Measurements from ENCODE around the gene SOX15. TPM values are rescaled to one million over a fixed set of nuclear protein-coding genes. Genes with fewer than 3 reads are reported as not detected.

SOX15 gene
- total and polyA plus RNA-seq, 10 of the 15 experiments (the other 5 are each of a cell fraction or from before 2014, with no cell fraction given) = 0.06 to 0.53 (median 0.16) TPM; not detected in 2

DNA sequence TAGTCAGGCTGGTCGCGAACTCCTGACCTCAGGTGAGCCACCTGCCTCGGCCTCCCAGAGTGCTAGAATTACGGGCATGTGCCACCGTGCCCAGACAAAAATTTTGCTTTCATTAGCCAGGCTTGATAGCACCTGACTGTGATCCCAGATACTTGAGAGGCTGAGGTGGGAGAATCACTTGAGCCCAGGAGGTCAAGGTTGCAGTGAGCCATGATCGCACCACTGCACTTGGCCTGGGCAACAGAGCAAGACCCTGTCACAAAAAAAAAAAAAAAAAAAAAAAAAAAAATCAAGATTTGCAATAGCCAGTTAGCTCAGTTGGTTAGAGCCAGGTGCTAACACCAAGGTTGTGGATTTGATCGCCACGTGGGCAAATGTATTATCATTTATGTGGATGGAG is 30.9 kb upstream of the SOX15 start (continued):
- TF ChIP-seq, protein P1, sequence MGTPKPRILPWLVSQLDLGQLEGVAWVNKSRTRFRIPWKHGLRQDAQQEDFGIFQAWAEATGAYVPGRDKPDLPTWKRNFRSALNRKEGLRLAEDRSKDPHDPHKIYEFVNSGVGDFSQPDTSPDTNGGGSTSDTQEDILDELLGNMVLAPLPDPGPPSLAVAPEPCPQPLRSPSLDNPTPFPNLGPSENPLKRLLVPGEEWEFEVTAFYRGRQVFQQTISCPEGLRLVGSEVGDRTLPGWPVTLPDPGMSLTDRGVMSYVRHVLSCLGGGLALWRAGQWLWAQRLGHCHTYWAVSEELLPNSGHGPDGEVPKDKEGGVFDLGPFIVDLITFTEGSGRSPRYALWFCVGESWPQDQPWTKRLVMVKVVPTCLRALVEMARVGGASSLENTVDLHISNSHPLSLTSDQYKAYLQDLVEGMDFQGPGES (IDR thresholded peaks at IDR 0.05) = no peak

DNA sequence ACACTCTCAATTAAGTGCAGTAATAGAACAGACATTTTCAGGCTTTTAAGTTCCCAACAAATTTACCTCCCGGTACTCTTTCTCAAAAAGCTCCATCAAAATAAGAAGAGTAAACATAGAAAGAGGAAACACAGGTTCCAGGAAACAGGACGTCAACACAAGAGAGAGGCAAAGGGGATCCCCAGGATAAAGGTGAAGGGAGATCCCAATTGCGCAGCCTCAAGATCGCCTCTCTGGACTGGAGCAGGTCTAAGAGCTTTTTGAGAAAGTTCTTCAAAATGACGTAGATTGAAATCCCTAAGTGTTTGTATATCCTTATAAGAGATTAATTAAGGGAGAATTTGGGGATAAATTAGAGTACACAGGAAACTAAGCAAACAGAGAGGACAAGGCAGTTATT is 28.7 kb upstream of the SOX15 start:
- no peak overlapping the region for H3K9ac ChIP-seq (ENCODE audit: control insufficient read depth, insufficient read depth, low read length)
- no TSS peak for BruUV-seq (replicated peaks)
- CTCF ChIA-PET = interaction anchor here (1.3 kb wide), 1 partner anchor 69 kb away, joined by 3 read pairs; the partner anchor contains the start of gene TP53
- no peaks in the 10 kb centered on the region for H3K27me3 ChIP-seq (replicated peaks in 1 of 2; ENCODE audit: control insufficient read depth in 2 of 2, insufficient read depth in 2 of 2, low read length in 1 of 2)
- H3K27ac ChIP-seq (ENCODE audit: control insufficient read depth, insufficient read depth) = no peak overlapping the region
- peaks cover 8% of the 10 kb centered on the region for H3K79me2 ChIP-seq (ENCODE audit: control insufficient read depth, insufficient read depth, low read length)
- H4K20me1 ChIP-seq (ENCODE audit: control insufficient read depth, insufficient read depth) = no peaks in the 10 kb centered on the region; the same call in 1 of the 2 replicates
- FAIRE-seq (no peak), ATAC-seq (no peak), DNase-seq (ENCODE audit: low read depth, low spot score) (no peak)
- H2AFZ ChIP-seq (ENCODE audit: control insufficient read depth, low read depth, low read length) = no peak overlapping the region
- SMC1A ChIA-PET (ENCODE audit: uncharacterized antibody, unreplicated experiment) = interaction anchor here (1.3 to 1.5 kb wide), 2 partner anchors 9 to 67 kb away, joined by 3 read pairs; partner anchors contain the start of gene SAT2
- no peaks in the 10 kb centered on the region for H3K36me3 ChIP-seq (ENCODE audit: control insufficient read depth in 2 of 2, insufficient read depth in 2 of 2, low read length in 1 of 2)
- no peak overlapping the region for H3K4me3 ChIP-seq
- POLR2A ChIA-PET = interaction anchor here (0.6 to 1.4 kb wide), 3 partner anchors 9 to 485 kb away, joined by 3 to 6 read pairs (median 4); partner anchors contain the start of gene SAT2
- in situ Hi-C loops (cut with MboI) (no loop called here), intact Hi-C loops (cut with micrococcal nuclease; ENCODE audit: unreplicated experiment) (loop anchor here (5.0 kb wide), 1 partner anchor 36 kb away; the partner anchor contains the start of gene MPDU1)
- RAD21 ChIA-PET (ENCODE audit: unreplicated experiment) = no interaction called here
- TF ChIP-seq SIN3A (IDR thresholded peaks at IDR 0.05; ENCODE audit: low read depth, low read length) = no peak
- no peak for TF ChIP-seq TARDBP (IDR thresholded peaks at IDR 0.05; ENCODE audit: borderline replicate concordance)
- no peak for TF ChIP-seq BRCA1 (IDR thresholded peaks at IDR 0.05; ENCODE audit: low read depth, low read length)
- no peak for TF ChIP-seq RCOR1 (conservative IDR thresholded peaks at IDR 0.05; ENCODE audit: low read depth, low read length)
- TF ChIP-seq ETV6 (conservative IDR thresholded peaks at IDR 0.05 in 1 of 2, IDR thresholded peaks at IDR 0.05 in 1 of 2; ENCODE audit: borderline replicate concordance in 1 of 2, low read depth in 1 of 2) = no peak
- TF ChIP-seq ZNF274 (IDR thresholded peaks at IDR 0.05; ENCODE audit: insufficient read depth, insufficient read length) = no peak
- TF ChIP-seq CREB1 (IDR thresholded peaks at IDR 0.05; ENCODE audit: low read depth) = no peak
- no peak for TF ChIP-seq PML (IDR thresholded peaks at IDR 0.05; ENCODE audit: low read length)
- no peak for TF ChIP-seq CBX5 (IDR thresholded peaks at IDR 0.05; ENCODE audit: low read depth)
- TF ChIP-seq HDAC2 (IDR thresholded peaks at IDR 0.05) = no peak
- no peak for TF ChIP-seq FOS (IDR thresholded peaks at IDR 0.05; ENCODE audit: borderline replicate concordance, extremely low read depth, insufficient read length)
- TF ChIP-seq, protein P2, sequence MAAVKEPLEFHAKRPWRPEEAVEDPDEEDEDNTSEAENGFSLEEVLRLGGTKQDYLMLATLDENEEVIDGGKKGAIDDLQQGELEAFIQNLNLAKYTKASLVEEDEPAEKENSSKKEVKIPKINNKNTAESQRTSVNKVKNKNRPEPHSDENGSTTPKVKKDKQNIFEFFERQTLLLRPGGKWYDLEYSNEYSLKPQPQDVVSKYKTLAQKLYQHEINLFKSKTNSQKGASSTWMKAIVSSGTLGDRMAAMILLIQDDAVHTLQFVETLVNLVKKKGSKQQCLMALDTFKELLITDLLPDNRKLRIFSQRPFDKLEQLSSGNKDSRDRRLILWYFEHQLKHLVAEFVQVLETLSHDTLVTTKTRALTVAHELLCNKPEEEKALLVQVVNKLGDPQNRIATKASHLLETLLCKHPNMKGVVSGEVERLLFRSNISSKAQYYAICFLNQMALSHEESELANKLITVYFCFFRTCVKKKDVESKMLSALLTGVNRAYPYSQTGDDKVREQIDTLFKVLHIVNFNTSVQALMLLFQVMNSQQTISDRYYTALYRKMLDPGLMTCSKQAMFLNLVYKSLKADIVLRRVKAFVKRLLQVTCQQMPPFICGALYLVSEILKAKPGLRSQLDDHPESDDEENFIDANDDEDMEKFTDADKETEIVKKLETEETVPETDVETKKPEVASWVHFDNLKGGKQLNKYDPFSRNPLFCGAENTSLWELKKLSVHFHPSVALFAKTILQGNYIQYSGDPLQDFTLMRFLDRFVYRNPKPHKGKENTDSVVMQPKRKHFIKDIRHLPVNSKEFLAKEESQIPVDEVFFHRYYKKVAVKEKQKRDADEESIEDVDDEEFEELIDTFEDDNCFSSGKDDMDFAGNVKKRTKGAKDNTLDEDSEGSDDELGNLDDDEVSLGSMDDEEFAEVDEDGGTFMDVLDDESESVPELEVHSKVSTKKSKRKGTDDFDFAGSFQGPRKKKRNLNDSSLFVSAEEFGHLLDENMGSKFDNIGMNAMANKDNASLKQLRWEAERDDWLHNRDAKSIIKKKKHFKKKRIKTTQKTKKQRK (IDR thresholded peaks at IDR 0.05; ENCODE audit: low read depth, low read length) = no peak
- TF ChIP-seq, protein P3, sequence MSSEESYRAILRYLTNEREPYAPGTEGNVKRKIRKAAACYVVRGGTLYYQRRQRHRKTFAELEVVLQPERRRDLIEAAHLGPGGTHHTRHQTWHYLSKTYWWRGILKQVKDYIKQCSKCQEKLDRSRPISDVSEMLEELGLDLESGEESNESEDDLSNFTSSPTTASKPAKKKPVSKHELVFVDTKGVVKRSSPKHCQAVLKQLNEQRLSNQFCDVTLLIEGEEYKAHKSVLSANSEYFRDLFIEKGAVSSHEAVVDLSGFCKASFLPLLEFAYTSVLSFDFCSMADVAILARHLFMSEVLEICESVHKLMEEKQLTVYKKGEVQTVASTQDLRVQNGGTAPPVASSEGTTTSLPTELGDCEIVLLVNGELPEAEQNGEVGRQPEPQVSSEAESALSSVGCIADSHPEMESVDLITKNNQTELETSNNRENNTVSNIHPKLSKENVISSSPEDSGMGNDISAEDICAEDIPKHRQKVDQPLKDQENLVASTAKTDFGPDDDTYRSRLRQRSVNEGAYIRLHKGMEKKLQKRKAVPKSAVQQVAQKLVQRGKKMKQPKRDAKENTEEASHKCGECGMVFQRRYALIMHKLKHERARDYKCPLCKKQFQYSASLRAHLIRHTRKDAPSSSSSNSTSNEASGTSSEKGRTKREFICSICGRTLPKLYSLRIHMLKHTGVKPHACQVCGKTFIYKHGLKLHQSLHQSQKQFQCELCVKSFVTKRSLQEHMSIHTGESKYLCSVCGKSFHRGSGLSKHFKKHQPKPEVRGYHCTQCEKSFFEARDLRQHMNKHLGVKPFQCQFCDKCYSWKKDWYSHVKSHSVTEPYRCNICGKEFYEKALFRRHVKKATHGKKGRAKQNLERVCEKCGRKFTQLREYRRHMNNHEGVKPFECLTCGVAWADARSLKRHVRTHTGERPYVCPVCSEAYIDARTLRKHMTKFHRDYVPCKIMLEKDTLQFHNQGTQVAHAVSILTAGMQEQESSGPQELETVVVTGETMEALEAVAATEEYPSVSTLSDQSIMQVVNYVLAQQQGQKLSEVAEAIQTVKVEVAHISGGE (CRISPR knock-in tag; IDR thresholded peaks at IDR 0.05) = no peak
- TF ChIP-seq SMARCA5 (IDR thresholded peaks at IDR 0.05) = no peak
- no peak for TF ChIP-seq STAT1 (conservative IDR thresholded peaks at IDR 0.05)
- no peak overlapping the region for H3K4me2 ChIP-seq (ENCODE audit: control insufficient read depth, insufficient read depth)
- 40% methylated on average over 5 of the region's 5 CpGs for WGBS (ENCODE audit: insufficient coverage, insufficient replicate concordance, low lambda C conversion rate, missing lambda C conversion rate)
- no peaks in the 10 kb centered on the region for H3K4me1 ChIP-seq (ENCODE audit: control insufficient read depth, insufficient read depth, low read length)
- H3K9me3 ChIP-seq (replicated peaks; ENCODE audit: control insufficient read depth, insufficient read depth, low read length) = no peaks in the 10 kb centered on the region
